Right lobe of liver (tissue), 4 donors: Measurements from ENCODE around the gene LCE3E.

Experiments used
- POLR2A ChIP-seq: fragments of 450-650 bp; IDR thresholded peaks from one replicate; pipeline ENCODE4 v1.6.1; 2017; ENCODE audit warnings: antibody characterized with exemption, mild to moderate bottlenecking
- TF ChIP-seq, protein P1 (sequence below), 4 donors: fragments of 200-600 bp in 3 of 4; fragments of 450-650 bp in 1 of 4; IDR thresholded peaks; one replicate each; pipeline versions ENCODE4 v1.5.1 to v1.8.0; 2016 to 2022; ENCODE audit warnings: antibody characterized with exemption in 4 of 4, mild to moderate bottlenecking in 2 of 4
- donor health status: DM: no; HTN: no; CAD: no.
- donor health status: DM: no; HTN: no; CAD: no.
- donor health status: DM: no; HTN: yes; CAD: no.

DNA sequence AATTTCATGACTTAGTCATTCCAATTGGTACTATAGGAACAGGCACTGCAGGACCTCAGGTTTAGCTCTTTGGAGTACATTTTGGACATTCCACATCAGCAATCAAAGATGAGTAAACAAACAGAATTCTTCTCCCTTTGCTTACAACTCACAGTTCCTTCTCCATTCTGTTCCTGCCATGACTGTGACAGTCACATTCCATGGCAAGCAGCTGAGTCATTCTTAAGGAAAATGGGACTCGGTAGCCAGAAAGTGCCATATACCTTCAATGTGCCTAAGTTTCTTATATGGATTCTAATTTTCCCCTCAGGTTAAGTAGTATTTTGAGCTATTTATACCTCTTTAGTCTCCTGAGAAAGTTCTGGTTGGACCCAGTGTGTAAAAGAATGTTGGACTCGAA, 26.7 kb downstream of the LCE3E start:
- TF ChIP-seq, protein P1, sequence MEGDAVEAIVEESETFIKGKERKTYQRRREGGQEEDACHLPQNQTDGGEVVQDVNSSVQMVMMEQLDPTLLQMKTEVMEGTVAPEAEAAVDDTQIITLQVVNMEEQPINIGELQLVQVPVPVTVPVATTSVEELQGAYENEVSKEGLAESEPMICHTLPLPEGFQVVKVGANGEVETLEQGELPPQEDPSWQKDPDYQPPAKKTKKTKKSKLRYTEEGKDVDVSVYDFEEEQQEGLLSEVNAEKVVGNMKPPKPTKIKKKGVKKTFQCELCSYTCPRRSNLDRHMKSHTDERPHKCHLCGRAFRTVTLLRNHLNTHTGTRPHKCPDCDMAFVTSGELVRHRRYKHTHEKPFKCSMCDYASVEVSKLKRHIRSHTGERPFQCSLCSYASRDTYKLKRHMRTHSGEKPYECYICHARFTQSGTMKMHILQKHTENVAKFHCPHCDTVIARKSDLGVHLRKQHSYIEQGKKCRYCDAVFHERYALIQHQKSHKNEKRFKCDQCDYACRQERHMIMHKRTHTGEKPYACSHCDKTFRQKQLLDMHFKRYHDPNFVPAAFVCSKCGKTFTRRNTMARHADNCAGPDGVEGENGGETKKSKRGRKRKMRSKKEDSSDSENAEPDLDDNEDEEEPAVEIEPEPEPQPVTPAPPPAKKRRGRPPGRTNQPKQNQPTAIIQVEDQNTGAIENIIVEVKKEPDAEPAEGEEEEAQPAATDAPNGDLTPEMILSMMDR (IDR thresholded peaks at IDR 0.05): no peak
- TF ChIP-seq POLR2A: no peak
